Activated naive CD4-positive, alpha-beta T cell treated with anti-CD3 and anti-CD28 coated beads for 36 hours (primary cell): ENCODE data around the gene ISLR2. TPM values are rescaled to one million over a fixed set of nuclear protein-coding genes. Genes with fewer than 3 reads are reported as not detected.

Experiments used
- CTCF ChIA-PET: fragments of 350-600 bp; sonication (Branson Sonifier 250); formaldehyde crosslinking; loops from one replicate; lab custom pipeline; 2021; ENCODE audit warnings: antibody characterized with exemption; lab: Charles Lee
- DNase-seq: peaks from one replicate; pipeline ENCODE4 v3.0.0-alpha.2; 2020
- H3K27ac Mint-ChIP-seq: one replicate; pipeline ENCODE4 v1.8.0; 2021; ENCODE audit warnings: mild to moderate bottlenecking, mixed read lengths
- H3K27me3 Mint-ChIP-seq: one replicate; pipeline ENCODE4 v1.8.0; 2021; ENCODE audit warnings: low read depth, mixed read lengths
- H3K36me3 Mint-ChIP-seq: one replicate; pipeline ENCODE4 v1.8.0; 2021; ENCODE audit warnings: low read depth, mixed read lengths
- H3K4me1 Mint-ChIP-seq: one replicate; pipeline ENCODE4 v1.8.0; 2021; ENCODE audit warnings: low read depth, mixed read lengths
- H3K4me3 Mint-ChIP-seq: one replicate; pipeline ENCODE4 v1.8.0; 2021; ENCODE audit warnings: mild to moderate bottlenecking, moderate library complexity, mixed read lengths
- H3K9me3 Mint-ChIP-seq: one replicate; pipeline ENCODE4 v1.8.0; 2021; ENCODE audit warnings: mixed read lengths
- intact Hi-C: fragments of 100-400 bp; cut with micrococcal nuclease; formaldehyde crosslinking; loops from one replicate; pipeline ENCODE4 v1.15.1; 2023
- total RNA-seq, 2 experiments: library from RNA; stranded (reverse); gene quantifications; one replicate each; pipeline ENCODE4 v1.2.3, GENCODE V29; 2021

ISLR2 gene
- total RNA-seq, 2 experiments from 2014 or later: not detected

- CTCF ChIA-PET: no interaction called here
- Mint-ChIP-seq H3K27me3 (no peaks in the 10 kb centered on the region), H3K9me3 (no peaks in the 10 kb centered on the region)
Observed at GRCh38 chr15:74176262-74177214, 46.2 kb downstream of the ISLR2 start.

GRCh38 chr15:74178326-74179100, 48.1 kb downstream of the ISLR2 start:
- Mint-ChIP-seq H3K4me3 (no peak overlapping the region), H3K36me3 (no peaks in the 10 kb centered on the region), H3K4me1 (no peaks in the 10 kb centered on the region), H3K9me3 (no peaks in the 10 kb centered on the region), H3K27me3 (no peaks in the 10 kb centered on the region), H3K27ac (no peak overlapping the region)
- no peak for DNase-seq
- intact Hi-C loops: no loop called here
- CTCF ChIA-PET: no interaction called here

More at GRCh38 chr15:74176262-74177214, 46.2 kb downstream of the ISLR2 start:
- Mint-ChIP-seq H3K27ac (no peak overlapping the region), H3K4me1 (no peaks in the 10 kb centered on the region), H3K4me3 (no peak overlapping the region), H3K36me3 (no peaks in the 10 kb centered on the region)
- no peak for DNase-seq
- intact Hi-C loops: no loop called here

- no peaks in the 10 kb centered on the region for H3K9me3 Mint-ChIP-seq
- no peaks in the 10 kb centered on the region for H3K4me1 Mint-ChIP-seq
- no peak overlapping the region for H3K27ac Mint-ChIP-seq
- H3K36me3 Mint-ChIP-seq: no peaks in the 10 kb centered on the region
- H3K27me3 Mint-ChIP-seq: no peaks in the 10 kb centered on the region
- intact Hi-C loops: no loop called here
- CTCF ChIA-PET: no interaction called here
- DNase-seq: no peak
- no peak overlapping the region for H3K4me3 Mint-ChIP-seq
Observed at GRCh38 chr15:74179101-74179841, 48.9 kb downstream of the ISLR2 start.

- CTCF ChIA-PET: no interaction called here
- H3K9me3 Mint-ChIP-seq: no peaks in the 10 kb centered on the region
- no peak overlapping the region for H3K27ac Mint-ChIP-seq
- intact Hi-C loops: no loop called here
- no peak overlapping the region for H3K4me3 Mint-ChIP-seq
- no peaks in the 10 kb centered on the region for H3K36me3 Mint-ChIP-seq
- H3K27me3 Mint-ChIP-seq: no peaks in the 10 kb centered on the region
- DNase-seq: no peak
- H3K4me1 Mint-ChIP-seq: no peaks in the 10 kb centered on the region
Observed at GRCh38 chr15:74179983-74180880, 49.8 kb downstream of the ISLR2 start.

GRCh38 chr15:74180881-74181602, 50.7 kb downstream of the ISLR2 start:
- Mint-ChIP-seq H3K36me3 (no peaks in the 10 kb centered on the region), H3K9me3 (no peaks in the 10 kb centered on the region), H3K4me3 (no peak overlapping the region), H3K27me3 (no peaks in the 10 kb centered on the region), H3K4me1 (no peaks in the 10 kb centered on the region), H3K27ac (no peak overlapping the region)
- DNase-seq: no peak
- CTCF ChIA-PET: no interaction called here
- intact Hi-C loops: no loop called here

- no peak overlapping the region for H3K4me3 Mint-ChIP-seq
- no peak overlapping the region for H3K27ac Mint-ChIP-seq
- no peaks in the 10 kb centered on the region for H3K9me3 Mint-ChIP-seq
- no peaks in the 10 kb centered on the region for H3K36me3 Mint-ChIP-seq
- CTCF ChIA-PET: no interaction called here
- no peaks in the 10 kb centered on the region for H3K27me3 Mint-ChIP-seq
- H3K4me1 Mint-ChIP-seq: no peaks in the 10 kb centered on the region
- intact Hi-C loops: no loop called here
- DNase-seq: no peak
Observed at GRCh38 chr15:74182131-74182530, 51.7 kb downstream of the ISLR2 start.

- intact Hi-C loops: no loop called here
- no peak for DNase-seq
- H3K4me3 Mint-ChIP-seq: no peak overlapping the region
- H3K4me1 Mint-ChIP-seq: no peaks in the 10 kb centered on the region
- no peaks in the 10 kb centered on the region for H3K36me3 Mint-ChIP-seq
- H3K9me3 Mint-ChIP-seq: no peaks in the 10 kb centered on the region
- CTCF ChIA-PET: no interaction called here
- H3K27me3 Mint-ChIP-seq: no peaks in the 10 kb centered on the region
- no peak overlapping the region for H3K27ac Mint-ChIP-seq
Observed at GRCh38 chr15:74184582-74185091, 54.3 kb downstream of the ISLR2 start.

- H3K36me3 Mint-ChIP-seq: no peaks in the 10 kb centered on the region
- CTCF ChIA-PET: no interaction called here
- no peaks in the 10 kb centered on the region for H3K4me1 Mint-ChIP-seq
- H3K27ac Mint-ChIP-seq: no peak overlapping the region
- intact Hi-C loops: no loop called here
- no peaks in the 10 kb centered on the region for H3K27me3 Mint-ChIP-seq
- no peaks in the 10 kb centered on the region for H3K9me3 Mint-ChIP-seq
- no peak overlapping the region for H3K4me3 Mint-ChIP-seq
- peak; percentile 7 for DNase-seq
Observed at GRCh38 chr15:74185710-74186348, 55.4 kb downstream of the ISLR2 start.
